GM06990 (cell line): ENCODE measurements around the gene CALD1.

ENCODE experiments used
- DNase-seq: peaks from one replicate; pipeline ENCODE4 v3.0.0-alpha.2; 2011; ENCODE audit not compliant: insufficient read length; ENCODE audit errors: extremely low read depth
- H3K27me3 ChIP-seq: replicated peaks from 2 replicates; pipeline ENCODE4 v1.6.0; 2011; ENCODE audit warnings: low read length; ENCODE audit not compliant: control insufficient read depth, insufficient read depth
- H3K36me3 ChIP-seq: 2 replicates; pipeline ENCODE4 v1.5.1; 2011; ENCODE audit warnings: low read length; ENCODE audit not compliant: control insufficient read depth, insufficient read depth
- H3K4me3 ChIP-seq: replicated peaks from 2 replicates; pipeline ENCODE4 v1.5.1; 2011; ENCODE audit warnings: low read depth, mild to moderate bottlenecking, control low read depth, low read length
- CTCF ChIP-seq: IDR thresholded peaks from 2 replicates; pipeline ENCODE4 v1.5.1; 2011; ENCODE audit warnings: low read length, control low read depth, mild to moderate bottlenecking, inconsistent platforms; ENCODE audit not compliant: insufficient read depth, poor library complexity, severe bottlenecking

The CALD1 gene

GRCh38 chr7:134771889-134772288, 7.5 kb upstream of the CALD1 start:
- no peak for DNase-seq
- H3K4me3 ChIP-seq, result no peak overlapping the region
- no peak for TF ChIP-seq CTCF
- H3K27me3 ChIP-seq, result no peaks in the 10 kb centered on the region
- no peaks in the 10 kb centered on the region for H3K36me3 ChIP-seq

DNA sequence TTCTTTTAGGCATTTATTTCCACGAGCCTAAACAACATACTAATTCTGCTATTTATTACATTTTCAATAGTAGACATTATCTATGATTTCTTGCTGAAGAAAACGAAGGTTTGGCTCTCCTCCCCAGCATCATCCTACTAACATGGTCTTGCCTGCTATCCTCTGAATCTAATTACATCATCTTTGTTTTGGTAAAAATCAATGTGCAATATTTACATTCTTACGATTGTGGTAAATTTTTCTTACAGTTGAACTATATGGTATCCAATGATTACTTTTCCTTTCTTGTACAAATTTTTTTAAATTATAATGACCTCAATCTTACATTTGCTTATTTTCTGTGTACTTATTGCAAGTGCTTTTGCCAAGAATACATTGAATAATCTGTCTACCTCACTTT, 7.0 kb upstream of the CALD1 start:
- TF ChIP-seq CTCF, result no peak
- H3K4me3 ChIP-seq, result no peak overlapping the region
- H3K27me3 ChIP-seq, result no peaks in the 10 kb centered on the region
- no peaks in the 10 kb centered on the region for H3K36me3 ChIP-seq
- DNase-seq, result no peak

DNA sequence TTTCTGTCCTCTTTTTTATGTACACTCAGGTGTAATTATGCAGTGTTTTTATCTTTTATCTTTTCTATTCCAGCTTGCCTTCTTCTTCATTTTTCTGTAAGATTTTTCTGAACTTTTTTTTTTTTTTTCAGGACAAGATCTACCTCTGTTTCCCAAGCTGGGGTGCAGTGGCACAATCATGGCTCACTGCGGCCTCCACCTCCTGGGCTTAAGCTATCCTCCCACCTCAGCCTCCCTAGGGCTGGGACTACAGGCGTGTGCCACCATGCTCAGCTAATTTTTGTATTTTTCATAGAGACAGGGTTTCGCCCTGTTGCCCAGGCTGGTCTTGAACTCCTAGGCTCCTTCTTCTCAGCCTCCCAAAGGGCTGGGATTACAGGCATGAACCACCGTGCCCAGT, 6.3 kb upstream of the CALD1 start:
- no peaks in the 10 kb centered on the region for H3K36me3 ChIP-seq
- TF ChIP-seq CTCF, result no peak
- H3K27me3 ChIP-seq, result no peaks in the 10 kb centered on the region
- no peak for DNase-seq
- no peak overlapping the region for H3K4me3 ChIP-seq

- TF ChIP-seq CTCF, result no peak
- Histone ChIP-seq H3K4me3 (no peak overlapping the region), H3K36me3 (no peaks in the 10 kb centered on the region), H3K27me3 (no peaks in the 10 kb centered on the region)
- no peak for DNase-seq
Measured at GRCh38 chr7:134774119-134774518, 5.3 kb upstream of the CALD1 start.

- Histone ChIP-seq H3K27me3 (no peaks in the 10 kb centered on the region), H3K4me3 (no peak overlapping the region), H3K36me3 (no peaks in the 10 kb centered on the region)
- no peak for DNase-seq
- TF ChIP-seq CTCF, result no peak
Measured at GRCh38 chr7:134777470-134777869, 2.0 kb upstream of the CALD1 start.

DNA sequence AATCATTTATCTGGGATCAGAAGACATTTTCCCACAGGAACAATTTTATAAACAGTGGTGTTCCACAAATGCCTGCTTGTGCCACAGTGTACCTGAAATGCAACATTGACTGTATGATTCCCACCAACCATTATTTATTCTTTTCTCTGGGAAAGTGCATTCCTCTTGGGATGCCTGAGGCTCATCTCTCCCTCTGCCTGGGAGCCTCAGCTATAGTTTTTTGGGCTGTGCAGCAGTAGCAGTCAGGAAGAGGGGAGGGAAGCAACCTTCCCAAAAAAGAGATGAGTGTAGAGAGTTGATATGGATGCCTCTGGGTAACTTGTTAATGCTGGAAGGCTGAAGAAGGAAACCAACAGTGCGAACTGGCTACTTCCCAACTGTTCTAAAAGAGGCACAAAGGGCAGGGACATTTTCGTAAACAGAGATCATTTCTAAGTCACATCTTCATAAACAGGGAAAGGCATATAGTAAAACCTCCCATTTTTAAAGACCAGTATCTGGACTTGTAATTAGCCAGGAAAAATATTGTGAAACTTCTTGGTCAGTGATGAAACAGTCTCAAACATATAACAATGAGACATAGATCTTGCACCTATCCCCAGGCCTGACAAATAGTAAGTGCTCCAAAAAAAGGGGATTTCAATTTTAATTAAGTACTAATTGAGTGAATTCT, 1.4 kb upstream of the CALD1 start:
- DNase-seq, result no peak
- no peak for TF ChIP-seq CTCF
- Histone ChIP-seq H3K27me3 (no peaks in the 10 kb centered on the region), H3K4me3 (no peak overlapping the region), H3K36me3 (no peaks in the 10 kb centered on the region)
